HL-60/S4 (cell line): ENCODE data around the gene SETD1B.
"Not testable (repeated sequence)": the region's sequence is repeated elsewhere in the genome, so short reads cannot be mapped to it uniquely, and the experiment has no call there.

Experiments
- in situ Hi-C: fragments of 300-500 bp; cut with MboI; formaldehyde crosslinking; loops from 2 replicates; pipeline ENCODE4 v1.14.3; 2022; ENCODE audit warnings: low sequenced_read_pairs

Gene SETD1B

DNA sequence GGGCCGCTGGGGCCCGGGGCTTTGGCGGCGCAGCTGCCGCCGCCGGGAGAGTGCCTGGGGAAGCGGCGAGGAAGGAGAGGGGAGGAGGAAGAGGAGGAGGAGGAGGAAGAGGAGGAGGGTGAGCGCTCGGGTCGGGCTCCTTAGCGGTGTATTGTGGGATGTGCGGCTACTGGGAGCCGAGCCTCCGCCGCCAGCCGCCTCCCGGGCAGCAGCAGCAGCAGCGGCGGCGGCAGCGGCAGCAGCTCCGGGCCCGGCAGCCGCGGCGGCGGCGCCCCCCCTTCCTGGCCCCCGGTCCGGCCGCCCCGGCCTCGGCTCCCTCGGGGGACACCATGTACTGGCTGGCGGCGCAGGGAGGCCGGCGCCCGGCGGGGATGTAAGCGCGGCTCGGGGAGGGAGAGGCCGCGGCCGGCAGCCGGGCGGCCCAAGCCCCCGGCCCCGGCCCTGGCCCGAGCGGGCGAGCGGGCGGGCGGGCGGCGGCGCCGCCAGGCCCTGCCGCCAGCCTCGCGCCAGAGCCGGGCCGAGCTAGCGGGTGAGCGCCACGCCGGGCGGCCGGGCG is at the start of gene SETD1B:
Gene SETD1B, plus strand, starts transcription at position 149 of the 556 bp plus-strand sequence. CDS start 729 bp downstream, outside the sequence.
- in situ Hi-C loops, result no loop called here

DNA sequence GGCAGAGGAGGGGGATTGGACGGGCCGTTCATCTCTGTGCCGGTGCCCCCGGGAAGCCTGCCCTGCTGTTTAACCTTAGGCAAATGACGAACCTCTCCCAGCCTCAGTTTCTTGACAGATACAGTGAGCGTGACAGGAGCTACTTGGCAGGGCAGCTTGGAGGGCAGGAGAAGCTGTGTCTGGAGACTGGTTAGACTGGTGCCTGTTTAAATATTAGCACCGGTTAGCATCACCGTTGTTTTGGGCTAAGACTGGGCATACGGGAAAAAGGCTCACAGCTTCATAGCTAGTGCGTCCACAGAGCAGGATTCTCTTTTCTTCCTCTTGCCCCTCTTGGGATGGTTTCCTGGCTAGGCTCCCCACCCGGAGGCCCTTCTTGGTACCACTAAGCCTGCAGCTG is 49.0 kb upstream of the SETD1B start:
- in situ Hi-C loops, result no loop called here

- in situ Hi-C loops, result no loop called here
These were observed 48.2 kb upstream of the SETD1B start for GRCh38 chr12:121755591-121755990.

DNA sequence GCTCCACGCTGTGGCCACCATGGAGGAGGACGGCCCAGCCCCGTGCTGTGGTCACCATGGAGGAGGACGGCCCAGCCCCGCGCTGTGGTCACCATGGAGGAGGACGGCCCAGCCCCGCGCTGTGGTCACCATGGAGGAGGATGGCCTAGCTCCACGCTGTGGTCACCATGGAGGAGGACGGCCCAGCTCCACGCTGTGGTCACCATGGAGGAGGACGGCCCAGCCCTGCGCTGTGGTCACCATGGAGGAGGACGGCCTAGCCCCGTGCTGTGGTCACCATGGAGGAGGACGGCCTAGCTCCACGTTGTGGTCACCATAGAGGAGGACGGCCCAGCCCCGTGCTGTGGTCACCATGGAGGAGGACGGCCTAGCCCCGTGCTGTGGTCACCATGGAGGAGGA is 45.3 kb upstream of the SETD1B start:
- in situ Hi-C loops, result not testable (repeated sequence)

DNA sequence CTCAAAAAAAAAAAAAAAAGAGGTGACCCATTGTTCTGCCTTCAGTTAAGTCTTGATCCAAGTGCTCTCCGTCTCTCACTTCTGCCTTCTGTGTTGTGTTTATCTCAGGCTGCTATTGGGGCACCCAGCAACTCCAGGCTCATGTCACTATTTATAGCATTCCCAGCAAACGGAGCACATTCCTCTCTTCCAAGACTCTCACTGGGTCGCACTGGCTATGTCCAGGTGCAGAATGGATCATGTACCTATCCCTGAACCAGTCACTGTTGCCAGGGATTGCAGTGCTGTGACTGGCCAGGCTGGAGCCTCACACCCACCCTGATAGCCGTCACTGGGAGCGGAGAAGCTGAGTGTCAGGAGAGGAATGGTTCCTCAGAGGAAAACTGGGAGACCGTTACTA is 41.5 kb upstream of the SETD1B start:
- in situ Hi-C loops, result loop anchor here (10.0 kb wide), 1 partner anchor 67 kb away; no protein-coding TSS in a partner anchor

- in situ Hi-C loops, result loop anchor here (5.0 to 10.0 kb wide), 2 partner anchors 48 to 70 kb away; no protein-coding TSS in a partner anchor
These were observed 39.0 kb upstream of the SETD1B start for GRCh38 chr12:121764808-121765207.

GRCh38 chr12:121765573-121765972 is 38.2 kb upstream of the SETD1B start:
- in situ Hi-C loops, result loop anchor here (5.0 to 10.0 kb wide), 2 partner anchors 48 to 71 kb away; no protein-coding TSS in a partner anchor

DNA sequence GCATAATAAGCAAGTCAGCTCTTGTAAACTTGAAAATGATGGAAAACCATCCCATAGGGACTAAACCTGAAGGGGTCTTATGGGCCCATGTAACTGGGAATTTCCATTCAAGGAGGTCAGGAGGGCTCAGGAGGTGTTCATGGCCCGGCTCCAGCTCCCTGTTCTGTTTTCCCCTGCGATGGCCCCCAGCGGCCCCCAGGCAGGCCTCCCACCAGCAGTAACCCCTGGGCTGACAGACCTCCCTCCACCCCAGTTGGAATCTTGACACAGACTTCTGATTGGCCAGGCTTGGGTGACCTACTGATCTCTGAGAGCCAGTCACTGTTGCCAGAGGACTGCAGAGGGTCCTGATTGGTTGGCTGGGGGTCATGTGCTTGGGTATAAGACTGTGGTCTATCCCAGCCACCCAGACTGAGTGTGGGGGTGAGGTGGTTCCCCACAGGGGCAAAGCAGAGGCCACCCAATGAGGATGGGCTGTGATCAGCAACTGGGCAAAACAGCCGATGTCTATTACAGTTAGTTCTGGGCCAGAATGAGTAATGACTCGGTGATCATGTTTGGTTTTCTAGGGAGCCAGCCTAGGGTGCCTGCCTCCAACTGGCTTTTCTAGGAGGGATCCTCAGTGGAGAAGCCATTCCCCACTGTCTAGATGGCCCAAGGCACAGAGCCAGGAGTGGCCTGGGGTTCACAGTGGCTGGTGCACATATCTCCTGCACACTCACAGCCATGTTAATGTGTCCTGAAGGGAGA is 37.3 kb upstream of the SETD1B start:
- in situ Hi-C loops, result loop anchor here (5.0 to 10.0 kb wide), 2 partner anchors 49 to 72 kb away; no protein-coding TSS in a partner anchor

GRCh38 chr12:121767525-121768016 is 36.2 kb upstream of the SETD1B start:
- in situ Hi-C loops, result loop anchor here (5.0 to 10.0 kb wide), 2 partner anchors 50 to 73 kb away; no protein-coding TSS in a partner anchor

DNA sequence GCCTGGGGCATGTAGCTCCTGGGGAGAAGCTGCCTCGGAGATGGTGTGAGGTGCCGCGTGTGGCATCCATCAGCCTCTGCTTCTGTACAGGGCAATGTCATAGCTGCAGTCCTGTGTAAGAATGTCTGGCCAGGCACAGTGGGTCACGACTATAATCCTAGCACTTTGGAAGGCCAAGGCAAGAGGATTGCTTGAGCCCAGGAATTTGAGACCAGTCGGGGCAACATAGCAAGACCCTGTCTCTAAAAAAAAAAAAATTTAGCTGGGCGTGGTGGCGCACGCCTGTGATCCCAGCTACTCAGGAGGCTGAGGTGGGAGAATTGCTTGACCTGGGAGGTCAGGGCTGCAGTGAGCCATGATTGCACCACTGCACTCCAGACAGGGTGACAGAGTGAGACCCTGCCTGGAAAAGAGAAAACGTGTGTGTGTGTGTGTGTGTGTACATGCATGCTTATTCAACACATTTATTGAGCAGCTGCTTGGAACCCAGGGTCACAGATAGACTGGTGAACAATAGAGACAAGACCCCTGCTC is 34.4 kb upstream of the SETD1B start:
- in situ Hi-C loops, result loop anchor here (5.0 to 10.0 kb wide), 2 partner anchors 52 to 75 kb away; no protein-coding TSS in a partner anchor

GRCh38 chr12:121769831-121770301 is 33.9 kb upstream of the SETD1B start:
- in situ Hi-C loops, result loop anchor here (5.0 to 10.0 kb wide), 2 partner anchors 53 to 75 kb away; no protein-coding TSS in a partner anchor

- in situ Hi-C loops, result no loop called here
These were observed 33.4 kb upstream of the SETD1B start for GRCh38 chr12:121770388-121770787.

- in situ Hi-C loops, result no loop called here
These were observed 32.8 kb upstream of the SETD1B start for GRCh38 chr12:121770813-121771625.

DNA sequence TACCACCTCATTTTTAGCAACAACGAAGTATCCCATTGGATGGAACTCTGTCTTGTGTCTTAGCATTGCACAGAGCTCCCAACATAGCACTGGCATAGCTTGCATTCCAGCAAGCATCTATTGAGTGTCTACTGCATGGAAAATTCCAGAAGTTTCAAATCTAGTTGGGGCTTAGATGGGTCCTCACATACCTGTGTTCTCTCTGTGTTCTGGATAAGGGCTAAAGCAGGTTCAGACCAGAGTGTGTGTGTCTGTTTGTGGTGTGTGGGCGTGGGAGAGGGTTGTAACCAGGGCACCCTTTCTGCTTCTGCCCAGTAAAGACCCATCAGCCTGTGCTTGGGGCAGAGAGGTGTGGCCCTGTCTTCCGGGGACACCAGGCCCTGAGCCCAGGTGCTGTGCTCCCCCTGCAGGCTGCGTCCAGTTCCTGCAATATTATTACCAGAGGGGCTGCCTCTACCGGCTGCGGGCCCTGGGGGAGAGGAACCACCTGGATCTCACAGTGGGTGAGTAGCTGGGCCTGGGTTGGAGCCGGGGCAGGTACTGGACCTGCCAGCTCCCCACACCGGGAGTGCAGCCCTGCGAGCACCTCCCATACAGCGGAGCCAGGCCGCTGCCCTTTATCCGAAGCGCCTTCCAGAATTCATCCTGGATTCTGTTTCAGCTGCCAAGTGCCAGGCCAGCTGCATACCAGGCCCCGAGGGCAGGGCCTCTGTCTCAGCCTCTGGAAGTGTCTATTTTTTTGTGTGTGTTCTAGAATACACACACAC is 30.6 kb upstream of the SETD1B start:
- in situ Hi-C loops, result no loop called here

GRCh38 chr12:121774968-121775474 is 28.8 kb upstream of the SETD1B start:
- in situ Hi-C loops, result no loop called here

GRCh38 chr12:121775501-121775900 is 28.3 kb upstream of the SETD1B start:
- in situ Hi-C loops, result no loop called here

DNA sequence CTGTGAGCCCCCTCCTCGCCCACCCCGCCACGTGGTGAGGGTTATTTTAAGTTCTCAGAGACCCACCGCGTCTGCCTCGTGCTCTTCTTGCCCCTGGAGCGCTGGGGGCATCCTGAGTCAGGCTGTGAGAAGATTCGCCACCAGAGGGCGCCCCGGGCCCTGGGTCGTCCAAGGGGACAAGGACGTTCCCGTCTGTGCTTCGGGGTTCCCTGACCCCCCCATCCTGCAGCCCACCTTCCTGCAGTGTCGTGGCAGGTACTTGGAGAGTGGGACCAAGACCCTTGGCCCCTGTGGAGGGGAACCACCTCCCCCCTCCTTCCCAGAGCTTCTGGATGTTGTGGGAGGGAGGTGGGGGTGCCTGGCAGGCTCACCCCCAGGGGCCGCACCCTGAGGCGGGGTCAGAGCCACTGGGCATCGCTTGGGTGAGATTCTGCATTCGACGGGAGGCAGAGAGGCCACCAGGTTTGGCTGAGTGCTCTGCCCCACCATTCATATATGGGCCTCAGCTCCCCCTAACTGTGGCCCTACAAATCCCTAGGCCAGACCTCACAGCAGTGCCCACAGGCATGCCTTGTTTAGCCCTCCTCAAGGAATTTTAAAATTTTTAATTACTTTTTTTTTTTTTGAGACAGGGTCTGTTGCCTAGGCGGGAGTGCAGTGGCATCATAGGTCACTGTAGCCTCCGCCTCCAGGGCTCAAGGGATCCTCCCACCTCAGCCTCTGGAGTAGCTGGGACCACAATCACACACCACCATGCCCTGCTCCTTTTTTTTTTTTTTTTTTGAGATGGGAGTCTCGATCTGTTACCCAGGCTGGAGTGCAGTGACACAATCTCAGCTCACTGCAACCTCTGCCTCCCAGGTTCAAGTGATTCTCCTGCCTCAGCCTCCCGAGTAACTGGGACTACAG is 27.4 kb upstream of the SETD1B start:
- in situ Hi-C loops, result no loop called here

- in situ Hi-C loops, result no loop called here
These were observed 25.0 kb upstream of the SETD1B start for GRCh38 chr12:121778567-121779421.
